DMS 273 (cell line): ENCODE measurements around the gene CFAP210.
A peak's percentile ranks its signal among the peaks of the same experiment; 100 is the strongest.
"Not testable (repeated sequence)": the region's sequence is repeated elsewhere in the genome, so short reads cannot be mapped to it uniquely, and the experiment has no call there.

Experiments
- DNase-seq: peaks from one replicate; lab custom pipeline; 2025; ENCODE audit not compliant: unreplicated experiment; lab: John Stamatoyannopoulos, UW

CFAP210 gene

GRCh38 chr2:169623235-169623634 is 71.0 kb downstream of the CFAP210 start:
- no peak for DNase-seq

DNA sequence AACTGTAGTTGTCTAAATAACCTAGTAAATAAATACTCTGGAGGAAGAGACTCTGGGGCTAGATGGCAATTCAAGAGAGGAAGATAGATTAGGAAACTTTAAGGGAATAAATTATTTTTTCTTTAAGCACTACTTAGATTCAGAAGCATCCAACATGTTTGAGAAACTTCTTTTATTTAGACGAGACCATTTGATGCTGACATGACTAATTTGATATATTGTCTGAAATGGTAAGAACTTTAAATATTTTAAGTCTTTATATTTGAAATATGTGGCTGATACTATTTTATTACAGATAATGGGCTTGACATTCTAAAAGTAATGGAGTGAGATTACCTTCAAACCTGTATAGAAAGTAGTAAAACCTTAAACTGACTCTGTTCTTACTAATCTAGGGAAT is 73.7 kb downstream of the CFAP210 start:
- no peak for DNase-seq

- DNase-seq, result no peak
Measured at GRCh38 chr2:169619946-169620345, 74.3 kb downstream of the CFAP210 start.

- not testable (repeated sequence) for DNase-seq
Measured at GRCh38 chr2:169615982-169616381, 78.2 kb downstream of the CFAP210 start.

DNA sequence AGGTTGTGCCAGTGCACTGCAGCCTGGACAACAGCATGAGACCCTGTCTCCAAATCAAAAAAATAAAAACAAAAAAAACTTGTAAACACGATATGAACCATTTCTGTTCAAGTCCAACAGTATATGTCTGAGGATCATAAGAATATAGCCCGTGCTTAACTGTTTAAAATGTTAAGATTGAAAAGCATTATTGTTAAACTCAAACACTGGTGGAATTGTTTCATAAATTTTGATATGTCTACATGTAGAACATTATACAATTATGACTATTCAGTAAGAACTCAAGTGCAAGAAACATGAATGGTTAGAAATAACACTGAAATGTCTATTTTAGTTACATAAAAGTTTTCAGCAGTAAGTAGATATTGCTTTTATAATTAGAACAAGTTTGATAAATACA is 80.3 kb downstream of the CFAP210 start:
- DNase-seq, result no peak

DNA sequence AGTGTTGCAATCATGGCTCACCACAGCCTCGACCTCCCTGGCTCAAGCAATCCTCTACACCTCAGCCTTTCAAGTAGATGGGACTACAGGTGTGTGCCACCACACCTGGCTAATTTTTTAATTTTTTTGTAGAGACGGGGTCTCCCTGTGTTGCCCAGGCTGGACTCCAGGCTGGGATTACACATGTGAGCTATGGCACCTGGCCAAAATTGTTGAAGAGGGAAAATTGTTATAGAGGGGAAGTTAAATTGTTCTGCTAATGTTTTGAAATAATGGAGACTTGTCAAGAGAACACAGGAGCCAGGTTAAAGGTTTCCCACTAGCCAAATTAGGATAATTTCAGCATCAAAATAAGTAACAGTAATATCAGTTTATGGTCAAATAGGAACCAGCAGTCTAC is 84.9 kb downstream of the CFAP210 start:
- DNase-seq, result peak; percentile 6

DNA sequence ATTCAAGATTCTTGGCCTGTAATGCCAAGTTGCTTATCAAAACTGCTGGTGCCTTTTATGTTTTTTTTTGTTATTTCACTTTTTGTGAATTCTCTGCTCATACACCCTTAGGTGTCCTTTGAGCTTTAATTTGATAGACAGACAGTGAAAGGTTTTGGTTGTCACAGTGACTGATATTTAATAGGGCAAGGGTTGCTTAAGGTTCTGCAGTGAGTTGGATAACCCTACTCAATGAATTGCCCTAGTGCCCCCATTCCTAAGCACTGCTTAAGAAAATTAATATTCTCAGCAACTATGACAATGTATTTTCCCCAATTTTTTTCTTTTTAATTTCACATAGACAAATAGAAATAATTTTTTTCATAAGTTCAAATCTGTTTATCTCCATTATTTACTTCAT is 94.6 kb downstream of the CFAP210 start:
- DNase-seq, result no peak

DNA sequence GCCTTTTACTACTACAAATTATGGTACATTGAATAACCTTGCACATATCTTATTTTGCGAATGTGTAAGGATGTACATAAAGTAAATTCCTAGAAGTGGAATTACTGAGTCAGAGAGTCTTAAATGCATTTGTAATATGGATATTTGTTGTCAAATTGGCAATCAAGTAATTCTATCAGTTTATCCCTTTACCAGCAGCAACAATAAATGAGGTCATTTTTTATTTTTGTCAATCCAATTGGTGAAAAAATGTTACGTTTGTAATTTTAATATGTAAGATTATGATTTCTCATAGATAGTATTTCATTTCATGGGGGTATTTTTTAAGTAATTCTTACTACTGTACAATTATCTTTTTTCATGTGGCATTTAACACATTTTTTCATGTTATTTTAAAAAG is 95.2 kb downstream of the CFAP210 start:
- DNase-seq, result no peak

GRCh38 chr2:169596546-169596945 is 97.7 kb downstream of the CFAP210 start:
- DNase-seq, result not testable (repeated sequence)
